Measurements from ENCODE around the gene KAT14. TPM values are rescaled to one million over a fixed set of nuclear protein-coding genes. Genes with fewer than 3 reads are reported as not detected.
"Not testable (repeated sequence)": the region's sequence is repeated elsewhere in the genome, so short reads cannot be mapped to it uniquely, and the experiment has no call there.

The KAT14 gene
- polyA plus RNA-seq, 12 donors, result 17.2 to 24.6 (median 19.5) TPM; not detected in 1

DNA sequence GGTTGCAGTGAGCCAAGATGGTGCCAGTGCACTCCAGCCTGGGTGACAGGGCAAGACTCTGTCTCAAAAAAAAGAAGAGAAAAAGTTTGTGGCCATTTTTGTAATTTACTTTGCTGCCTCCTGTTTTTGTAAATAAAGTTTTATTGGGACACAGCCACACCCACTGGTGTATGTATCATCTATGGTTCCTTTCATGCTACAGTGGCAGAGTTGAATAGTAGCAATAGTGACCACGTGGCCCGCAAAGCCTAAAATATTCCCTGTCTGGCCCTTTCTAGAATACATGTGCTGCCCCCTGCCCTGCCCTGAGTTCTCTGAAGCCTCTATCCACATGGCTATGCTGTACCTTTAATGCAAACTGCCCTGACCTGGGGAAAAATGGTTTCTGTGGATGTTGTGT lies 75.3 kb downstream of the KAT14 start:
- DNase-seq, result no peak

DNA sequence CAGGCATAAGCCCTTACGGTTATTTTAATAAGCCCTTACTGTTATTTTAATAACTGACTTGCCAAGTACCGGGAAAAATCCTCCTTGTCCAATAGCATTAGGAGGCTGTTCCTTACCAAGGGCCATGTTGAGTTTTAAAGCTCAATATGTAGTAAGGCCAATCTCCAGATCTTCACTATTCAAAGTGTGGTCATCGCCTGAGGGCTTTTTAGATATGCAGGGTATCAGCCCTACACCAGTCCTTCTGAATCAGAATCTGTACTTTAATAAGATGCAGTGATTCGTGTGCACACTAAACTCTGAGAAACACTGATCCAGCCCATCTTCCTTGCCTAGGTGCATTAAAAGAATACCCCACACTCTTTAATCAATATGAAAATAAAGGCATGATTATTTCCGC lies 77.9 kb downstream of the KAT14 start:
- DNase-seq, result no peak

DNA sequence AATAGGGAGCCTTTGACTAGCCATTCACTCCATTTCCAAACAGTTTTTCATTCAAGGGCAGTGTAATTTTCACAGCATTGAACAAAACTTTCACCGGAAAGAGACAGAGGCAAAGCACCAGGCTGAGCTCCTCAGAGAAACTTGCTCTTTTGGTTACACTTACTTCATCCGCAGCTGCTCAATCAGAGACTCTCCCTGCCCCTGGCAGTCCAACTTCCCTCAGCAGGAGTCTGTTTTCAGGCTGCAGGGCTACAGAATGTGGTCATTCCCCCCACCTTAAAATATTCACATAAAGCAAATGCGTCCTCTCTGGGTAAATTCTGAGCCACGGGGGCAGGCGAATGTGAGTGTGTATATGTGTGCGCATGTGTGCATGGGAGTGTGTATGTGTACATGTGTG lies 80.6 kb downstream of the KAT14 start:
- no peak for DNase-seq

DNA sequence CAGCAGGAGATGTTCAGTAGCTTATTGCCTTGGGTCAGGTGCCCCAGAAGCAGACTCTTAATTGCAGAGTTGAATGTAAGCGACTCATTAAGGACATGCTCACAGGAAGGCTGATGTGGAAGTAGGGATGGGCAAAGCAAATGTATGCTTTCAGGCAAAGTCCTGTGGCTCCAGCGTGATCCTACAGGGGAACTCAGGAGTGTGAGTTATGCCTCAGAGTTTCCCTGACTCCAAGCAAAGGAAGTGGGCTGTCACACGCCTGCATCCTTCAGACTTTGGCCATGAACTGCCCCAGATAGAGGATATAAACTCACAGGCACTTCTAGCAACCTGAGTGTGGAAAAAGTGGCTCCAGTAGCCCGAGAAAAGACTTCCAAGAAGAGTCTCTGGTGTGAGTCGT lies 85.7 kb downstream of the KAT14 start:
- no peak for DNase-seq

DNA sequence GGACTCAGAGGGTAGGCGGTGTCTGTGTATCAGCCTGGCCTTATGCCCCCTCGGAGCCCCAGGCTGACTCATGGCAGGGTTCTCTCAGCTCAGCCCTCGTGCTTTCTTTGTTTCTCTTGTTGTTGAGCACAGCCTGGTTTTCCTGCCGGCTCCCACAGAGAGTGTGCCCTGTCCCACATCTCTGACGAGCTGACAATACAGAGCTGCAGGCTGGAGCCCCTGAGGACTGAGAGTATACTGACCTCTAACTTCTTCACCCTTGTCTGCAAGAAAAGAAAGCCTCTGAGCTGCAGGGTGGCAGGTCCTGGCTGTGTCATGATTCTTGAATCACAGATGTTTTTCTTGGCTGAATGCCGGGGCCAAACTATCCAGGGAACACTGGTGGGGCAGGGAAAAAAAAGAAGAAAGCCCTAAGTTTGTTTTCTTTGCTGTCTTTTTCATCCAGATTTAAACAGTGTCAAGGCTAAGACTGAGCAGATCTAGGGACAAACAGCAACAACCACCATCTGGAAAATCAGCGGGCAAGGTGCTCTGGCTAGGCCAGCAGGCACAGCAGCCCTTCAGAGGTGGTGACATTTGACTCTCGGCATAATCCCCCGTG lies 87.4 kb downstream of the KAT14 start:
- DNase-seq, result peak; percentile 16

DNA sequence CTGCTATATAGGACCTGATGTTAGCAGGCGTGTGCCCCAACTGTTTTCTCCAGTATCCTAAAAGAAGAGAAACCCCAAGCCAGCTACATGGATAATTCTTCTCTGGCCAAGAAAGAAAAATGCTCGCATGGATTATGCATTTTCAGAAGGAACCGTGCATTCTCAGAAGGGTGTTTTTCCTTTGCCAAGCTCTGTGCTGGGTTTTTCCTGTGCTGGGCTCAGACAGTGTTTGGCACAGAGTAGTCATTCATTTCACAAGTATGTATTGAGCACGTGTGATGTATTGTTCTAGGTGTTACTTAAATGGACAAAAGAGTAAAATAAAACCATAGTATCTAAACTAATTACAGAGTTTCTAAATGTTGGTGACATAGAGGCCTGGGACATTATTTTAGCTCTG lies 88.0 kb downstream of the KAT14 start:
- DNase-seq, result peak; percentile 9

DNA sequence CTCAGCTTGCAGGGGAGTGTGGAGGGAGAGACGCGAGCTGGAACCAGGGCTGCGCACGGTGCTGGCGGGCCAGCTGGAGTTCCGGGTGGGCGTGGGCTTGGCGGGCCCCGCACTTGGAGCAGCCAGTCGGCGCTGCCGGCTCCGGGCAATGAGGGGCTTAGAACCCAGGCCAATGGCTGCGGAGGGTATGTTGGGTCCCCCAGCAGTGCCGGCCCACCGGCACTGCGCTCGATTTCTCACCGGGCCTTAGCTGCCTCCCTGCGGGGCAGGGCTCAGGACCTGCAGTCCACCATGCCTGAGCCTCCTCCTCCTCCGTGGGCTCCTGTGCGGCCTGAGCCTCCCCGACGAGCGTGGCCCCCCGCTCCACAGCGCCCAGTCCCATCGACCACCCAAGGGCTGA lies 89.1 kb downstream of the KAT14 start:
- DNase-seq, result not testable (repeated sequence)

DNA sequence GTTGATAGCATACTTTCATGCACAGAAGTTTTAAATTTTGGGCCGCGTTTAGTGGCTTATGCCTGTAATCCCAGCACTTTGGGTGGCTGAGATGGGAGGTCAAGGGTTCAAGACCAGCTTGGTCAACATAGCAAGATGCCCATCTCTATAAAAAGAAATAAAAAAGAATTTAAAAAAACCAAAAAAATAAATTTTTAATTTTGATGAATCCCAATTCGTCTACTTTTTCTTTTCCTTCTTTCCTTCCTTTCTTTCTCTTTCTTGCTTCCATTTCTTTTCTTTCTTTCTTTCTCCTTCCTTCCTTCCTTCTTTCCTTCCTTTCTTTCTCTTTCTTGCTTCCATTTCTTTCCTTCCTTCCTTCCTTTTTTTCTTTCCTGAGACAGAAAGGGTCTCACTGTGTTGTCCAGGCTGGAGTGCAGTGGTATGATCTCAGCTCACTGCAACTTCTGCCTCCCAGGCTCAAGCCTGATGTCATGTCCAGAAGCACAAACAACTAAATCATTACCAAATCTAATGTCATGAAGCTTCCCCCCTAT lies 95.8 kb downstream of the KAT14 start:
- DNase-seq, result no peak

Other genes with a start within 250 kb of the KAT14 start
- gene SNX5, start 169.1 kb upstream of the KAT14 start, polyA plus RNA-seq (ENCODE audit: insufficient read length in 12 of 12), result 100 to 1,000 TPM in 9 of 12 donors, 10 to 100 TPM in 2, not detected in 1; 86.1 to 144 (median 117) TPM
- gene MGME1, start 168.8 kb upstream of the KAT14 start, polyA plus RNA-seq (ENCODE audit: insufficient read length in 12 of 12), result 10 to 100 TPM in 11 of 12 donors, not detected in 1; 16.4 to 30.5 (median 20.5) TPM
- gene OVOL2, start 79.9 kb upstream of the KAT14 start, polyA plus RNA-seq (ENCODE audit: insufficient read length in 12 of 12), result 1 to 10 TPM in 2 of 12 donors, under 1 TPM in 1, not detected in 9; 0.37 to 2.8 (median 1.2) TPM
- 10 to 100 TPM in 6 of 12 donors, 1 to 10 TPM in 4, not detected in 2; 8.1 to 12.5 (median 10.2) TPM for gene PET117, start within 50 bp of the KAT14 start, polyA plus RNA-seq (ENCODE audit: insufficient read length in 12 of 12)
- gene ZNF133, start 150.7 kb downstream of the KAT14 start, polyA plus RNA-seq (ENCODE audit: insufficient read length in 12 of 12), result 10 to 100 TPM in 10 of 12 donors, 1 to 10 TPM in 1, not detected in 1; 5.4 to 21.6 (median 14.3) TPM

Data from muscle of arm (tissue), 12 donors.